ENCODE results near the gene RAVER1.
A peak's percentile ranks its signal among the peaks of the same experiment; 100 is the strongest.

Gene RAVER1

GRCh38 chr19:10352764-10353671 lies 19.7 kb upstream of the RAVER1 start:
- no peak overlapping the region for H3K27ac ChIP-seq
- no peak for DNase-seq

GRCh38 chr19:10346509-10346908 lies 13.2 kb upstream of the RAVER1 start:
- H3K4me3 ChIP-seq (ENCODE audit: low read depth, low read length), result no peak overlapping the region
- TF ChIP-seq CTCF (IDR thresholded peaks at IDR 0.05; ENCODE audit: low read depth, low read length, missing control alignments), result no peak
- in situ Hi-C loops (cut with HindIII; ENCODE audit: low pct_ligation_motif_present, low sequenced_read_pairs), result no loop called here
- H3K36me3 ChIP-seq (replicated peaks), result peaks cover 10% of the 10 kb centered on the region
- H3K27me3 ChIP-seq (replicated peaks), result no peaks in the 10 kb centered on the region
- H3K27ac ChIP-seq, result no peak overlapping the region
- peak; percentile 13 for DNase-seq

More at GRCh38 chr19:10352764-10353671, 19.7 kb upstream of the RAVER1 start:
- no peak for TF ChIP-seq CTCF (IDR thresholded peaks at IDR 0.05; ENCODE audit: low read depth, low read length, missing control alignments)
- Histone ChIP-seq H3K4me3 (ENCODE audit: low read depth, low read length) (no peak overlapping the region), H3K27me3 (replicated peaks) (no peaks in the 10 kb centered on the region), H3K36me3 (replicated peaks) (peaks cover 54% of the 10 kb centered on the region)
- in situ Hi-C loops (cut with HindIII; ENCODE audit: low pct_ligation_motif_present, low sequenced_read_pairs), result no loop called here

DNA sequence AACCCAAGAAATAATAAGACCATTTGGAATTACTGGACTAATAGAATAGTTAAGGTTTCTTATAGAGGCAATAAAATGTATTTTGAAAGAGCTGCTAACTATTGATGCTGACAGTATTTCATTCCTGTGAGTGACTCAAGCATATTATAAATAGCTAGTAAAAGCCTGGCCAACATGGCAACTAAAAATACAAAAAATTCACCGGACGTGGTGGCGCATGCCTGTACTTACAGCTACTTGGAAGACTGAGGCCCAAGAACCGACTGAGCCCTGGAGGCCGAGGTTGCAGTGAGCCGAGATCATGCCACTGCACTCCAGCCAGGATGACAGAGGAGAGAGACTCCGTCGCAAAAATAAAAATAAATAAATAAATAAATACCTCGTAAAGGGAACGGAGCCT lies 11.5 kb upstream of the RAVER1 start:
- peak; percentile 16 for DNase-seq

GRCh38 chr19:10343495-10343894 lies 10.2 kb upstream of the RAVER1 start:
- H3K27ac ChIP-seq, result no peak overlapping the region
- no peak for TF ChIP-seq CTCF (IDR thresholded peaks at IDR 0.05; ENCODE audit: low read depth, low read length, missing control alignments)
- DNase-seq, result no peak
- H3K36me3 ChIP-seq (replicated peaks), result no peaks in the 10 kb centered on the region
- no peak overlapping the region for H3K4me3 ChIP-seq (ENCODE audit: low read depth, low read length)
- in situ Hi-C loops (cut with HindIII; ENCODE audit: low pct_ligation_motif_present, low sequenced_read_pairs), result no loop called here
- no peaks in the 10 kb centered on the region for H3K27me3 ChIP-seq (replicated peaks)

More for the DNA sequence above, 11.5 kb upstream of the RAVER1 start:
- no peak overlapping the region for H3K27ac ChIP-seq
- H3K4me3 ChIP-seq (ENCODE audit: low read depth, low read length), result no peak overlapping the region
- H3K36me3 ChIP-seq (replicated peaks), result peaks cover 1% of the 10 kb centered on the region
- H3K27me3 ChIP-seq (replicated peaks), result no peaks in the 10 kb centered on the region
- TF ChIP-seq CTCF (IDR thresholded peaks at IDR 0.05; ENCODE audit: low read depth, low read length, missing control alignments), result no peak
- in situ Hi-C loops (cut with HindIII; ENCODE audit: low pct_ligation_motif_present, low sequenced_read_pairs), result no loop called here

GRCh38 chr19:10339977-10340376 lies 6.6 kb upstream of the RAVER1 start:
- TF ChIP-seq CTCF (IDR thresholded peaks at IDR 0.05; ENCODE audit: low read depth, low read length, missing control alignments), result no peak
- Histone ChIP-seq H3K36me3 (replicated peaks) (no peaks in the 10 kb centered on the region), H3K27me3 (replicated peaks) (no peaks in the 10 kb centered on the region), H3K27ac (no peak overlapping the region), H3K4me3 (ENCODE audit: low read depth, low read length) (no peak overlapping the region)
- DNase-seq, result no peak
- in situ Hi-C loops (cut with HindIII; ENCODE audit: low pct_ligation_motif_present, low sequenced_read_pairs), result no loop called here
